ENCODE data around the gene RAB3B. TPM values are rescaled to one million over a fixed set of nuclear protein-coding genes. Genes with fewer than 3 reads are reported as not detected.

The RAB3B gene
- 7.2 and 36.5 TPM in 2 replicates for total RNA-seq
- 45.2 and 51.6 TPM in 2 replicates for polyA plus RNA-seq
- polyA plus RNA-seq (2012) = 44.9 and 62.5 TPM in 2 replicates
- 69.9 and 98.4 TPM in 2 replicates for polyA minus RNA-seq (ENCODE audit: low replicate concordance)

DNA sequence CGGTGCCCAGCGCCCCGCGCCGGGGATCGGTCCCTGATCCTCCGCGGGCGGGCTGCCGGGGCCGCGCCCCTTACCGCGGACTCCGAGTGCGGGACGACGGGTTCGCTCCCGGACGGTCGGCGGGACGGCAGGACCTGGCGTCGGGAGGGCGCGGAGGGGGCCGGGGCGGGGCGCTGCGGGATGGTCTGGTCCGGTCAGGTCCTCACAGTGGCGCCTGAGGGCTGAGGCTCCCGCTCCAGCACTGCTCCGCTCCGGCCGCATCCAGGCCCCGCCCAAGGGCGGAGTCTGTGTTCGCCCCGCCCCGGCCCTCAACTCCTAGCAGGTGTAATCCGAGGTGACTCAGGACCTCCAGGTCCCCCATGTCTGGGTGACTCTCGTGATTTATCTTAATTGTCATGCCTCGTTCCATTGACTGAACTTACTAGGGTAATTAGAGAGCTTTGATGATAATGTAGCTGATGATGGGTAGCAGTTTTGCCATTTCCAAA, at the start of gene RAB3B:
Gene RAB3B (minus strand): TSS at position 223 of the 488 bp plus-strand sequence. CDS start 13,583 bp downstream, outside the sequence.
- no peaks in the 10 kb centered on the region for H4K20me1 ChIP-seq (ENCODE audit: control insufficient read depth, extremely low read depth, insufficient read depth, low read length)

GRCh38 chr1:52037909-52038308, 47.4 kb upstream of the RAB3B start:
- H3K4me3 ChIP-seq (replicated peaks in 1 of 4; ENCODE audit: control extremely low read depth in 1 of 4, insufficient read depth in 1 of 4, low read depth in 3 of 4, low read length in 4 of 4) = no peak overlapping the region
- TF ChIP-seq EZH2 (IDR thresholded peaks at IDR 0.05; ENCODE audit: low read length, missing control alignments) = no peak
- TF ChIP-seq CTCF (conservative IDR thresholded peaks at IDR 0.05 in 1 of 2, IDR thresholded peaks at IDR 0.05 in 1 of 2; ENCODE audit: low read depth in 1 of 2, low read length in 2 of 2) = no peak
- no peak overlapping the region for H3K4me2 ChIP-seq (ENCODE audit: extremely low read depth, insufficient read depth, low read length)
- no peaks in the 10 kb centered on the region for H3K27me3 ChIP-seq (ENCODE audit: control insufficient read depth, insufficient read depth, low read length)
- peaks cover 6% of the 10 kb centered on the region for H3K79me2 ChIP-seq (ENCODE audit: control insufficient read depth, insufficient read depth, low read length)
- H3K9me3 ChIP-seq (ENCODE audit: control insufficient read depth, insufficient read depth, low read depth, low read length) = no peaks in the 10 kb centered on the region
- H2AFZ ChIP-seq (ENCODE audit: low read length) = no peak overlapping the region
- DNase-seq (ENCODE audit: low read depth in 2 of 2) = no peak
- H4K20me1 ChIP-seq (ENCODE audit: control insufficient read depth, extremely low read depth, insufficient read depth, low read length) = no peaks in the 10 kb centered on the region
- H3K27ac ChIP-seq (ENCODE audit: insufficient read depth, low read length) = no peak overlapping the region
- no peaks in the 10 kb centered on the region for H3K36me3 ChIP-seq (ENCODE audit: control insufficient read depth, insufficient read depth, low read length)
- H3K4me1 ChIP-seq (ENCODE audit: control insufficient read depth, extremely low read depth, insufficient read depth, low read length) = peaks cover 2% of the 10 kb centered on the region
- no peak overlapping the region for H3K9ac ChIP-seq (ENCODE audit: insufficient read depth, low read length)

More for the DNA sequence above, at the start of gene RAB3B:
- Histone ChIP-seq H3K27ac (ENCODE audit: insufficient read depth, low read length) (peak within 1 kb of the TSS; percentile 32), H3K36me3 (ENCODE audit: control insufficient read depth, insufficient read depth, low read length) (no peaks in the 10 kb centered on the region), H3K4me1 (ENCODE audit: control insufficient read depth, extremely low read depth, insufficient read depth, low read length) (peaks cover 5% of the 10 kb centered on the region), H2AFZ (ENCODE audit: low read length) (no peak within 1 kb of the TSS), H3K27me3 (ENCODE audit: control insufficient read depth, insufficient read depth, low read length) (no peaks in the 10 kb centered on the region), H3K9me3 (ENCODE audit: control insufficient read depth, insufficient read depth, low read depth, low read length) (no peaks in the 10 kb centered on the region), H3K9ac (ENCODE audit: insufficient read depth, low read length) (peak within 1 kb of the TSS; percentile 77), H3K4me2 (ENCODE audit: extremely low read depth, insufficient read depth, low read length) (peak within 1 kb of the TSS; percentile 71), H3K79me2 (ENCODE audit: control insufficient read depth, insufficient read depth, low read length) (peaks cover 45% of the 10 kb centered on the region), H3K4me3 (replicated peaks in 1 of 4; ENCODE audit: control extremely low read depth in 1 of 4, insufficient read depth in 1 of 4, low read depth in 3 of 4, low read length in 4 of 4) (peak within 1 kb of the TSS; percentile 52 to 73 (median 56))
- peak; percentile 56 to 64 for DNase-seq (ENCODE audit: low read depth in 2 of 2)
- TF ChIP-seq CTCF (conservative IDR thresholded peaks at IDR 0.05 in 1 of 2, IDR thresholded peaks at IDR 0.05 in 1 of 2; ENCODE audit: low read depth in 1 of 2, low read length in 2 of 2) (no peak), EZH2 (IDR thresholded peaks at IDR 0.05; ENCODE audit: low read length, missing control alignments) (no peak)

GRCh38 chr1:52037402-52037814, 46.9 kb upstream of the RAB3B start:
- no peaks in the 10 kb centered on the region for H3K36me3 ChIP-seq (ENCODE audit: control insufficient read depth, insufficient read depth, low read length)
- no peak overlapping the region for H3K27ac ChIP-seq (ENCODE audit: insufficient read depth, low read length)
- no peaks in the 10 kb centered on the region for H3K27me3 ChIP-seq (ENCODE audit: control insufficient read depth, insufficient read depth, low read length)
- no peaks in the 10 kb centered on the region for H4K20me1 ChIP-seq (ENCODE audit: control insufficient read depth, extremely low read depth, insufficient read depth, low read length)
- peak in 1 of 2 donors; percentile 60 for DNase-seq (ENCODE audit: low read depth in 2 of 2)
- no peak overlapping the region for H3K9ac ChIP-seq (ENCODE audit: insufficient read depth, low read length)
- no peak overlapping the region for H2AFZ ChIP-seq (ENCODE audit: low read length)
- TF ChIP-seq EZH2 (IDR thresholded peaks at IDR 0.05; ENCODE audit: low read length, missing control alignments) = no peak
- no peak for TF ChIP-seq CTCF (conservative IDR thresholded peaks at IDR 0.05 in 1 of 2, IDR thresholded peaks at IDR 0.05 in 1 of 2; ENCODE audit: low read depth in 1 of 2, low read length in 2 of 2)
- no peak overlapping the region for H3K4me3 ChIP-seq (replicated peaks in 1 of 4; ENCODE audit: control extremely low read depth in 1 of 4, insufficient read depth in 1 of 4, low read depth in 3 of 4, low read length in 4 of 4)
- no peak overlapping the region for H3K4me2 ChIP-seq (ENCODE audit: extremely low read depth, insufficient read depth, low read length)
- H3K4me1 ChIP-seq (ENCODE audit: control insufficient read depth, extremely low read depth, insufficient read depth, low read length) = peaks cover 2% of the 10 kb centered on the region
- no peaks in the 10 kb centered on the region for H3K9me3 ChIP-seq (ENCODE audit: control insufficient read depth, insufficient read depth, low read depth, low read length)
- peaks cover 11% of the 10 kb centered on the region for H3K79me2 ChIP-seq (ENCODE audit: control insufficient read depth, insufficient read depth, low read length)
